ENCODE measurements around the gene HIPK4. TPM values are rescaled to one million over a fixed set of nuclear protein-coding genes. Genes with fewer than 3 reads are reported as not detected.
A peak's percentile ranks its signal among the peaks of the same experiment; 100 is the strongest.

Gene HIPK4
- total RNA-seq, 2 experiments from 2014 or later, result 0.10 TPM; not detected in 1

GRCh38 chr19:40357640-40358039 is 32.3 kb downstream of the HIPK4 start:
- peaks cover 3% of the 10 kb centered on the region for H3K36me3 Mint-ChIP-seq (ENCODE audit: low read depth)
- no peak overlapping the region for H3K4me3 Mint-ChIP-seq
- ATAC-seq (no peak), DNase-seq (no peak)
- no peak overlapping the region for H3K27ac Mint-ChIP-seq
- peaks cover 31% of the 10 kb centered on the region for H3K4me1 Mint-ChIP-seq (ENCODE audit: low read depth)
- no peaks in the 10 kb centered on the region for H3K27me3 Mint-ChIP-seq (ENCODE audit: low read depth)
- CTCF ChIA-PET, result no interaction called here
- H3K9me3 Mint-ChIP-seq (ENCODE audit: insufficient read depth), result no peaks in the 10 kb centered on the region
- POLR2A ChIA-PET, result no interaction called here

GRCh38 chr19:40356681-40357595 is 33.0 kb downstream of the HIPK4 start:
- Mint-ChIP-seq H3K9me3 (ENCODE audit: insufficient read depth) (no peaks in the 10 kb centered on the region), H3K36me3 (ENCODE audit: low read depth) (peaks cover 2% of the 10 kb centered on the region), H3K27me3 (ENCODE audit: low read depth) (no peaks in the 10 kb centered on the region), H3K4me3 (no peak overlapping the region), H3K27ac (peak overlapping the region; percentile 34), H3K4me1 (ENCODE audit: low read depth) (peaks cover 26% of the 10 kb centered on the region)
- ATAC-seq (no peak), DNase-seq (no peak)
- CTCF ChIA-PET, result interaction anchor here (1.0 to 1.3 kb wide), 3 partner anchors 52 to 107 kb away, joined by 3 to 7 read pairs (median 4); no protein-coding TSS in a partner anchor
- POLR2A ChIA-PET, result interaction anchor here (1.0 kb wide), 1 partner anchor 63 kb away, joined by 3 read pairs; no protein-coding TSS in a partner anchor

GRCh38 chr19:40355975-40356680 is 33.9 kb downstream of the HIPK4 start:
- no peak overlapping the region for H3K27ac Mint-ChIP-seq
- POLR2A ChIA-PET, result interaction anchor here (1.0 kb wide), 1 partner anchor 64 kb away, joined by 3 read pairs; no protein-coding TSS in a partner anchor
- H3K9me3 Mint-ChIP-seq (ENCODE audit: insufficient read depth), result no peaks in the 10 kb centered on the region
- ATAC-seq (no peak), DNase-seq (no peak)
- CTCF ChIA-PET, result interaction anchor here (1.0 to 1.3 kb wide), 3 partner anchors 51 to 108 kb away, joined by 3 to 7 read pairs (median 4); no protein-coding TSS in a partner anchor
- no peak overlapping the region for H3K4me3 Mint-ChIP-seq
- no peaks in the 10 kb centered on the region for H3K27me3 Mint-ChIP-seq (ENCODE audit: low read depth)
- peaks cover 29% of the 10 kb centered on the region for H3K4me1 Mint-ChIP-seq (ENCODE audit: low read depth)
- H3K36me3 Mint-ChIP-seq (ENCODE audit: low read depth), result peaks cover 2% of the 10 kb centered on the region

GRCh38 chr19:40348961-40349507 is 40.9 kb downstream of the HIPK4 start:
- Mint-ChIP-seq H3K36me3 (ENCODE audit: low read depth) (peaks cover 5% of the 10 kb centered on the region), H3K9me3 (ENCODE audit: insufficient read depth) (no peaks in the 10 kb centered on the region), H3K4me1 (ENCODE audit: low read depth) (peaks cover 38% of the 10 kb centered on the region), H3K27me3 (ENCODE audit: low read depth) (peaks cover 2% of the 10 kb centered on the region), H3K27ac (peak overlapping the region; percentile 89), H3K4me3 (peak overlapping the region; percentile 86)
- ChIA-PET CTCF (interaction anchor here (1.0 to 2.6 kb wide), 3 partner anchors 44 to 286 kb away, joined by 3 to 10 read pairs (median 5); no protein-coding TSS in a partner anchor), POLR2A (interaction anchor here (1.0 kb wide), 1 partner anchor 72 kb away, joined by 9 read pairs; no protein-coding TSS in a partner anchor)
- DNase-seq (peak; percentile 40), ATAC-seq (no peak)

DNA sequence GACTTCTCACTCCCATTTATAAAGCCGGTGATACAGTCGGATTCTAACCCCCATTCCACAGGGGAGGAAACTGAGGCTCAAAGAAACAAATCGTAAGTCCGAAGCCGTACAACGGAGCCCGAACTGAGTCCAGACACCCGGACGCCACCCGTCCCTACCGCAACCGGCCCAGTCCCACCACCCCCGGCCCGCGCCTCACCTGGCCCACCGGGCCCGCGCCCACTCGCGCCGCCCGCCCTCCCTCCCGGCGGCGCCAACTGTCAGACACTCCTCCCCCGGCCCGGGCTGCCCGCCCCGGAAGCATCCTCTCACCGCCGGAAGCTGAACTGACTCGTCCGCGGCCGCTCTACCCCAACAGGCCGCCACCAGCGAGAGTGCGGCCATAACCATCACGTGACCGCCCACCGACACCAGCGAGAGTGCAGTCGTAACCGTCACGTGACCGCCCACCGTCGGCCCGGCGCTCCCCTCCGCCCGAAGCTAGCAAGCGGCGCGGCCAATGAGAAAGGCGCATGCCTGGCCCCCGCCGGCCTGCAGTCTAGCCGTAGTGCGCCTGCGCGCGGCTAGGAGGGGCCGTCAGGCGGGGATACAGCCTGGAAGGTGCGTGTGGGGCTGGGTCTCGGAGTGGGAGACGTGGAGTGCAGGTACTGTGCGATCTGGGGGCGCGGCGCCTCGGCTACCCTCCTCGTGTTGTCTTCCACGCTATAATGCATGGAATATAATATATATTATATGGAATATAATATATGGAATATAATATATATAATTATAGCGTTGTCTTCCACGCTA is 41.7 kb downstream of the HIPK4 start, which contains the start of the genes C19orf47 and PLD3:
Gene C19orf47 (minus strand): TSS at position 273 of the 789 bp plus-strand sequence. CDS start 6,540 bp downstream, outside the sequence.
Gene PLD3 (plus strand): TSS at position 571 of the 789 bp plus-strand sequence. CDS start 17,789 bp downstream, outside the sequence.
- peaks cover 2% of the 10 kb centered on the region for H3K27me3 Mint-ChIP-seq (ENCODE audit: low read depth)
- peaks cover 38% of the 10 kb centered on the region for H3K4me1 Mint-ChIP-seq (ENCODE audit: low read depth)
- H3K4me3 Mint-ChIP-seq, result peak within 1 kb of the TSS; percentile 86
- ChIA-PET CTCF (interaction anchor here (0.6 to 2.6 kb wide), 4 partner anchors 43 to 287 kb away, joined by 3 to 10 read pairs (median 4); no protein-coding TSS in a partner anchor), POLR2A (interaction anchor here (0.5 to 1.0 kb wide), 3 partner anchors 63 to 100 kb away, joined by 3 to 9 read pairs (median 3); no protein-coding TSS in a partner anchor)
- ATAC-seq (peak; percentile 95), DNase-seq (peak; percentile 99)
- peaks cover 5% of the 10 kb centered on the region for H3K36me3 Mint-ChIP-seq (ENCODE audit: low read depth)
- H3K9me3 Mint-ChIP-seq (ENCODE audit: insufficient read depth), result no peaks in the 10 kb centered on the region
- peak within 1 kb of the TSS; percentile 89 for H3K27ac Mint-ChIP-seq

GRCh38 chr19:40344422-40344821 is 45.6 kb downstream of the HIPK4 start:
- Mint-ChIP-seq H3K36me3 (ENCODE audit: low read depth) (peaks cover 8% of the 10 kb centered on the region), H3K4me1 (ENCODE audit: low read depth) (peaks cover 30% of the 10 kb centered on the region), H3K27me3 (ENCODE audit: low read depth) (peaks cover 2% of the 10 kb centered on the region), H3K4me3 (no peak overlapping the region), H3K27ac (no peak overlapping the region), H3K9me3 (ENCODE audit: insufficient read depth) (no peaks in the 10 kb centered on the region)
- DNase-seq (no peak), ATAC-seq (no peak)
- ChIA-PET POLR2A (no interaction called here), CTCF (no interaction called here)

- Mint-ChIP-seq H3K27me3 (ENCODE audit: low read depth) (no peaks in the 10 kb centered on the region), H3K36me3 (ENCODE audit: low read depth) (peaks cover 10% of the 10 kb centered on the region), H3K9me3 (ENCODE audit: insufficient read depth) (no peaks in the 10 kb centered on the region), H3K27ac (peak overlapping the region; percentile 25), H3K4me1 (ENCODE audit: low read depth) (peaks cover 24% of the 10 kb centered on the region), H3K4me3 (no peak overlapping the region)
- DNase-seq (no peak), ATAC-seq (no peak)
- ChIA-PET CTCF (no interaction called here), POLR2A (no interaction called here)
Observed at GRCh38 chr19:40342644-40343311, 47.2 kb downstream of the HIPK4 start.

DNA sequence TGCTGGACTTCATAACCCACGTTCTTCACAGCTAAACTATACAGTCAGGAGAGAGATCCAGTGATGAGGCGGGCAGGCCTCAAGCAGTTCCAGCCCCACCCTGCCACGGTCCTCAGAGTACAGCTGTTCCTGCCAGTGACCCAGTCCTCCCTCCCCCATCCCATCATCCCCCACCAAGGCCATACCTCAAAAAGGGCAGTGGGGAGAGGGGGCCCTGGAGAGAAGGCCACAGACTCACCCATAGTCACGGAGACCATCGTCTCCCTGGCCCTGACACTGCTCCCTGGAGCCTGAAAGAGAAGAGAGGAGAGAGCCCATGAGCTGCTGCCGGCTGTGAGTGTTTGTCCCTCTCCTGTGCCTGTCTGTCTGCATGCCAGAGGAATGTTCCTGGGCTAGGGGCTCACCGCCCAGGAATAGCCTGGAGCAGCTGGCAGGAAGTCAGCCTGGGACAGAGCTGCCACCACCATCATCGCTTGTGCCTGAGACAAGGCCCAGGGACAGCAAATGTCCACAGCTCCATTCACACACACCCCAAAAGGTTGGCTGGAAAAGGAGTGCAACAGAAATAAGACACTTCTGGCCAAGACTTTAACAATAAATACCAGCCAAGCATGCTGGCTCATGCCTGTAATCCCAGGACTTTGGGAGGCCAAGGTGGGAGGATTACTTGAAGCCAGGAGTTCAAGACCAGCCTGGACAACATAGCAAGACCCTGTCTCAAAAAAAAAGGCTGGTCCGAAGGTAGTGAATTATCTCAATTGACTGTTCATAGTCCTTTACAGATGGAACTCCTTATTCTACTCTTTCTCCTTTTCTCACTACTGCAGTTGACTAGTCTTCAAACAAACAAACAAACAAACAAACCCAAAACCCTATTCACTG is 48.1 kb downstream of the HIPK4 start:
- Mint-ChIP-seq H3K9me3 (ENCODE audit: insufficient read depth) (no peaks in the 10 kb centered on the region), H3K4me1 (ENCODE audit: low read depth) (peaks cover 16% of the 10 kb centered on the region), H3K27ac (peak overlapping the region; percentile 9), H3K27me3 (ENCODE audit: low read depth) (no peaks in the 10 kb centered on the region), H3K36me3 (ENCODE audit: low read depth) (peaks cover 10% of the 10 kb centered on the region), H3K4me3 (no peak overlapping the region)
- ATAC-seq (no peak), DNase-seq (no peak)
- ChIA-PET CTCF (no interaction called here), POLR2A (interaction anchor here (1.0 kb wide), 1 partner anchor 19 kb away, joined by 3 read pairs; no protein-coding TSS in a partner anchor)

DNA sequence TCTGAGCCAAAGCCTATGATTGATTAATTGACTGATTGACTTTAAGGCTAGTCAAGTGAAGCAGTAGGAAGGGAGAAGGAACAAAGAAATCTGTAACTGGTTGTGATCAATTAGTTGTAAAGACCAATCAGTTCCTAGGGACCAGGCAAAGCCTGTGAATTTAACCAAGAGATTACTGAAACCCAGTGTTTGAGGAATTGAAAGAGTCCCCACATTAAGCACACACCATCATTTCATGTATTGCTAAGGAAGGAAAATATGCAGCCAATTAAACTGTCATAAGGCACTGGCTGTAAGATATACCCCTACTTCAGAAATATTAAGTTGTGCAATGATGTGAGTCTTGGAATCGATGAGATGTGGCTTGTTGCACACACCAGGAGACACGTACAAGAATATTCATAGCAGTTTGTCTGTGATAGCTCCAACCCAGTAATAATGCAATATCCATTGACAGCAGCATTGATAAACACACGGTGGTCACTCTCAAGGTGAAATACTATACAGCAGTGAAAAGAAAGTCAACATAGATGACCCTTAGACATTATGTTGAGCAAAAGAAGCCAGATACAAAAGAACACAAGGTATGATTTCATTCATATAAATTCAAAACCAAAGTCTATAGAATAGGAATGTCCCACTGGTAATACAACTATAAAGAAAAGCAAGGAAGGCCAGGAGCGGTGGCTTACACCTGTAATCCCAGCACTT is 50.8 kb downstream of the HIPK4 start:
- H3K27ac Mint-ChIP-seq, result no peak overlapping the region
- peaks cover 17% of the 10 kb centered on the region for H3K36me3 Mint-ChIP-seq (ENCODE audit: low read depth)
- H3K27me3 Mint-ChIP-seq (ENCODE audit: low read depth), result no peaks in the 10 kb centered on the region
- ATAC-seq (no peak), DNase-seq (no peak)
- no peak overlapping the region for H3K4me3 Mint-ChIP-seq
- POLR2A ChIA-PET, result no interaction called here
- H3K9me3 Mint-ChIP-seq (ENCODE audit: insufficient read depth), result no peaks in the 10 kb centered on the region
- CTCF ChIA-PET, result interaction anchor here (1.3 to 2.1 kb wide), 2 partner anchors 34 to 296 kb away, joined by 3 to 5 read pairs; no protein-coding TSS in a partner anchor
- H3K4me1 Mint-ChIP-seq (ENCODE audit: low read depth), result peaks cover 3% of the 10 kb centered on the region

Measured in activated CD8-positive, alpha-beta T cell treated with anti-CD3 and anti-CD28 coated beads, Interleukin-2, amount 10 ng/mL, durations not matched to agents 7 days and 5 days (primary cell).